NCI-H1092 (cell line): ENCODE data around the gene BRAT1.

Experiments used
- DNase-seq: peaks from one replicate; lab custom pipeline; 2025; lab: John Stamatoyannopoulos, UW

The BRAT1 gene

DNA sequence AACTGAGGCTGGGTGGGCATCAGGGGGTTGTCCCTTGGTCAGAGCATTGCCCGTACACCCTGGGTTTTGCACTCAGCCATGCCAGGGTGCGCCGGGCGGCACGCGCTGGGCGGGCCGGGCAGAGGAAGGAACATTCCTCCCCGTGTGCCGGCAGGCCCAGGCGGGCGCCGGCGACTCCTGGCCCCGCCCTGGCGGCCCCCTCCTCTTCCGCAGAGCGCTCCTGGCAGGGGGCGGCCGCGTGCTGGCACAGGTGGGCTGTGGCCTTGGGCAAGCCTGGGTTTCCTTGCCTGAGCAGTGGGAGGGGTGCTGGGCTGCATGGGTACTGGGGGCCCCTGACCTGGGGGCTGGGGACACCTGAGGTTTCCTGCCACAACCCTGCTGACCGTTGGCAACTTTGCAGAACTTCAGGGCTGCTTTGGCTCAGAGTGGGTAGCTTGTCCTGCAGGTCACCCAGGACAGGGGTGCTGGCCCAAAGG lies 31.8 kb downstream of the BRAT1 start:
- DNase-seq = peak; percentile 63

- no peak for DNase-seq
Measured at GRCh38 chr7:2522780-2523433, 32.4 kb downstream of the BRAT1 start.

DNA sequence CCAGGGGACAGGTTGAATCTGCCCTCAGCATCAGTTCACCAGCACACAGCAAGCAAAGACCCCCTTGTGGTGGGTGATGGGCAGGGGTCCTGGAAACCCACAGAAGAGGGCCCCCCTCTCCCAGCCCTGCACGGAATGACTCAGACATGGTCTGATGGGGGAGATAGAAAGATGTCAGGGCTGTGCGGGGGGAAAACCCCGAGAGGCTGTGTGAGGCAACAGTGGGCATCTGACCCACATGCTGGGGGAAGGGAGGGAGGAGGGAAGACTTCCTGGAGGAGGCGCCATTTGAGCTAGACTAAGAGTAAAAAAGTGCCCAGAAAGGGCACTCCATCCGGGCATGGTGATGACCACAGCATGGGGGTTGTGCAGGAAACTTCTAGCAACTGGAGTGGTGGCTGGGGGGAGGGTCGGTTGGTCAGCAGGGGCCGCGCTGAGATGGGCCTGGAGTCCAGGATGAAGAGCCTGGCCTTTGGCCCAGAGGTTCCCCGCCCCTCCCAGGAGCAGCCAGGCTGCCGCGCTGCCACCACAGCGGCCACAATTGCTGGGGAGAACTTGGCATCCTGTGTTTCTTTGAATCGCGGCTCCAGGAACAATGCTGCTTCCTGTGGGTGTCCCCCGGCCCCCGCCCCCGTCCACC lies 33.3 kb downstream of the BRAT1 start:
- DNase-seq = no peak

DNA sequence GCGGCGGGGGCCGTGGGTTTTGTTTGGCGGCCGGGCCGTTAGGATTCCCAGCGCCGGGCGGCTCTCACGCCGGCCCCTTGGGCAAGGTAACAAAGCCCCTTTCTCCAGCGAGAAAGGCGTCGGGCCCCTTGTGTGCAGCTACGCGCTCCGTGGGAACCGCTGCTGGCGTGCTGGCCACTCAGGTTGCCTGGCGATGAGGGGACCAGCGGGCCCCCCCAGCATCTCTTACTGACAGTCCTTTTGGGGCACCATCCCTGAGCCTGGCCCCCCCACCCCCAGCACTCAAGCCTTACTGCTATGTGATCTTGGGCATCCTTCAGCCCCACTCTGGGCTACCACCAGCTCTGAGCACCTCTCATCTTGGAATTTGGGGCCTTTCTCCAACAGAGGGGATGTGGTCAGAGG lies 34.0 kb downstream of the BRAT1 start:
- DNase-seq = no peak

DNA sequence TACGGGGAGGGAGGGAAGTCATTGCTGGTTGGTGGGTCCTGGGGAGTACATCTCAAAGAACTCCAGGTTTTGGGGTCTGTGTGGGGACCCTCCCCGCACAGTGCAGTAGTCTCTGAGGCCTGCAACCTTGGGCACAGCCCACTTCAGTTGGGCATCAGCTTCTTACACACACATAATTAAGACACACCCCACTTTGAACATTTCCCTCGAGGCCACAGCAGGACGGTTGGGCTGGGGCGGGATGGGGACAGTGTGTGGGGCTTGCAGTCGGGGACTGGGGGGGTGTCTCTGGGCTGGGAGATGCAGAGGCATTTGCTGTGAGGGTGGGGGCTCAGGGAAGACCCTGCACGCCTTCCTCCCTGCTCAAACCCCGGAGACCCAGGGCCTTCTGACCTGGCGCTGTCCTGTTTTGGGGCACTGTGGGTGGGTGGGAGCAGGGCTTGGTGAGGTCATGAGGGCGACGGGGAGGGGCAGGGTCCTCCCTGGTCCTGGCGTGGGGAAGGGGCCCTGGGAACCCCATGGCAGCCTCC lies 34.5 kb downstream of the BRAT1 start:
- DNase-seq = no peak

GRCh38 chr7:2520131-2520760 lies 35.1 kb downstream of the BRAT1 start:
- DNase-seq = no peak

GRCh38 chr7:2519119-2519930 lies 36.0 kb downstream of the BRAT1 start, which contains the start of gene LFNG:
Gene LFNG, plus strand, starts transcription at chr7:2519774. Its CDS starts 88 bp downstream, at chr7:2519862.
- DNase-seq = peak; percentile 93

GRCh38 chr7:2518737-2519118 lies 36.6 kb downstream of the BRAT1 start:
- no peak for DNase-seq

GRCh38 chr7:2517678-2518507 lies 37.4 kb downstream of the BRAT1 start:
- DNase-seq = no peak

DNA sequence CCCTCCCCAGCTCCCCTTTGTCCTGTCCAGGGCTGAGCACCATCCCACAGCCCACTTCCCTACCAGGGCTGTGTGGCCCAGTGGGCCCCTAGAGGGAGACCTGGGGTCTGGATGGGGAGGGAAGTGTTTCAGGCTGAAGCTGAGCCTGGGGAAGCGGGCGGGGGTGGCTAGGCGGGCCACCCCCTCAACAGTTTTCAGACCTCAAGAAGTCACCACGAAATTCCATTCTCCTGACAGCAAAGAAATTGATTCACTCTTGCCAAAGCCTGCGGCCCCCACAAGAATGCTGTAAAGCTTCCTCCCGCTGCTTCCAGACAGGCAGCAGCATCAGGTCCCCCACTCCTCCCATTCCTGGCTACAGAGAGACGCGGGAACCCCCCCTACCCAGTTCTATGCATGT lies 38.3 kb downstream of the BRAT1 start:
- DNase-seq = no peak

DNA sequence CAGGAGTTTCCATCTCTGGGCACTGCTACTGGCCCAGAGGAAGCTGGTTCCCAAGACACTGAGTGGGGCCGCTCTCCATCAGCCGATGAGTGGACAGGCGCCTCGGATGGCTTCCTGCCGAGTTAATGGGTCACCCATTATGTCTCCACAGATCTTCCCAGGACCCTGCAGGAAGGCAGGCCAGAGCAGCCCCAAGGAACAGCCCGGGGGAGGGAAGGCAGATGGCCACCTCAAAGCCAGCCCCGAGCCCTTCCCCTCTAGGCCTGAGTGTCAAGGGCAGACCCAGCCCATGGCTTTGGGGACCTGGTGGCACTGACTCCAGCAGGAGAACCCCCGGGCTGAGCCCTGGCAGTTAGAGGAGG lies 39.1 kb downstream of the BRAT1 start:
- DNase-seq = no peak

GRCh38 chr7:2515424-2516193 lies 39.7 kb downstream of the BRAT1 start:
- no peak for DNase-seq

- no peak for DNase-seq
Measured at GRCh38 chr7:2514473-2515423, 40.6 kb downstream of the BRAT1 start.

- DNase-seq = no peak
Measured at GRCh38 chr7:2513702-2514101, 41.6 kb downstream of the BRAT1 start.

GRCh38 chr7:2512713-2513112 lies 42.6 kb downstream of the BRAT1 start:
- DNase-seq = no peak

DNA sequence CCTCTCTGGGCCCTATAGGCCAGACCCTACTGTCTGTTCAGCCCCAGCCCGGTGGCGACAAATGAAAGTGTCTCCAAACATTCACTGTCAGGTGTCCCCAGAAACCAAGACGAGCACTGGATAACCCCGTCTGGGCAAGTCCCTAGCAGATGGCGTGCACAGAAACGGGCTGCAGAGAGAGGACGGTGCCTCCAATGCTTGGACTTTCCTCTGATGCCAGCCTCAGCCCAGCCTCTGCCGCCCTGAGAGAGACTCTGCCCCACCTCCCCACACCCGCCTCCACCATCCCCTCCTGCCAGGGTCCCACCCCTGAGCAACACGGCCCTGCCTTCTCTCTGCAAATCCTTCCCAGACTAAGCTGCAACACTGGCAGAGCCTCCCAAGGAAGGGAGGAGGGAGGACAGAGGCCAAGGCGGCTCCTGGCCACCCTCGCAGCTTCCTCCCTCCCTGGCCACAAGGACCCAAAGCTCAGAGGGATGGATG lies 43.1 kb downstream of the BRAT1 start:
- DNase-seq = no peak

GRCh38 chr7:2511769-2512168 lies 43.6 kb downstream of the BRAT1 start:
- DNase-seq = no peak

DNA sequence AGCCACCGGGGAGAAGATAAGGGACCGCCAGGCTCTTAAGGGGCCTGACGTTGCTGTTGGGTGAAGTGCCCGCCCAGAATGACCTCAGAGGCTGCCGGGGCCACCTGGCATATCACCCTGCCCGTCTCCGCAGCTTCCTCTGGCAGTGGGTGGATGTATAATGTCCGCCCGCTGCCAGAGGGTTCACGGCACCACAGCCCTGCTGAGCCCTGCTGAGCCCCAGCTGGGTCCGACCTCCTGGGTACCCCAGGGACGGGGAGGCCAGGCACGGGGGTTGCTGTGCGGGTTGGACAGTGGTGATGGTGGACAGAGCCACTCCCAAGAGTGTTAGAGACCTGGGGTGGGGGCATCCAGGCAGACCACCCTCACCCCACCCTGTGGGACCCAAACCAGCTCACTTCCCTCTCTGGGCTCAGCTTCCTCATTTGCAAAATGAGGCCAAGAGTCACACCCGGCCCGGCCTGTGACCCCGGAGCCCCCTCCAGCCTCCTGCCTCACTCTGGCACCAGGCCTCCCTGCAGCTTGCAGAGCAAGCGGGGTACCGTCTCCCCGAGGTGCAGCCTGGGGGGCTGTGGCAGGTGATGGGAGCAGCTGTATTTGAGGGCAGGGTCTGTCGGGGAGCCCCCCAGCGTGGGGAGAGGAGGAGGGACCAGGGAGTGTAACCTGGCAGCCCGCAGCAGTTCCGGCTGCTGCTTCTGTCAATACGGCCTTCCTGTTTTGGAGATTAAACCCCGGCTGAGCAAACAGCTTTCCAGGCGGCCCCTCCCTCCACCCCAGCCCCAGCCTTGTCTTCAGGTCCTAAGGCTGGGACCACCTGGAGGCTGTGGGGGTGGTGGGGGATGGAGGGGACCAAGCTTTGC lies 44.2 kb downstream of the BRAT1 start:
- DNase-seq = peak; percentile 84
